Prostate gland (tissue), 2 donors: Measurements from ENCODE around the gene CYP46A1. TPM values are rescaled to one million over a fixed set of nuclear protein-coding genes. Genes with fewer than 3 reads are reported as not detected.

Experiments used
- DNase-seq: peaks from one replicate; pipeline ENCODE4 v3.0.0-alpha.2; 2019; ENCODE audit warnings: low spot score
- H3K27ac ChIP-seq, 2 donors: fragments of 200-600 bp; sonication (generic); 2 replicates each; pipeline ENCODE4 v1.5.1; 2017 to 2019
- H3K27me3 ChIP-seq: fragments of 200-600 bp; sonication (generic); replicated peaks from 2 replicates; pipeline ENCODE4 v1.5.1; 2019; ENCODE audit not compliant: insufficient read depth
- H3K36me3 ChIP-seq, 2 donors: fragments of 200-600 bp; sonication (generic); 1 replicate in 1 of 2; 2 replicates in 1 of 2; pipeline versions ENCODE4 v1.5.1 to v1.8.1; 2017 to 2019
- H3K4me1 ChIP-seq: fragments of 200-600 bp; sonication (generic); replicated peaks from 2 replicates; pipeline ENCODE4 v1.5.1; 2019
- H3K4me3 ChIP-seq, 2 donors: fragments of 200-600 bp; sonication (generic); 2 replicates each; pipeline ENCODE4 v1.5.1; 2017 to 2019
- H3K9me3 ChIP-seq: fragments of 200-600 bp; sonication (generic); 2 replicates; pipeline ENCODE4 v1.5.1; 2017
- POLR2A ChIP-seq: fragments of 450-650 bp; IDR thresholded peaks from one replicate; pipeline ENCODE4 v1.6.1; 2016; ENCODE audit warnings: antibody characterized with exemption, mild to moderate bottlenecking
- POLR2AphosphoS5 ChIP-seq: sonication (generic); formaldehyde crosslinking; IDR thresholded peaks from one replicate; pipeline ENCODE4 v1.6.1; 2017; ENCODE audit warnings: antibody characterized with exemption
- WGBS: methylation state at CpG from one replicate; pipeline ENCODE4 v1.1.5; 2018; 5-methylcytosine and 5-hydroxymethylcytosine counted together
- intact Hi-C: fragments of 100-400 bp; cut with DNase I; formaldehyde crosslinking; loops from one replicate; pipeline ENCODE4 v1.14.2; 2022
- total RNA-seq, 2 donors: library from RNA; depleted of rRNA; stranded (reverse); fragments of >200 nt; gene quantifications; one replicate each; pipeline ENCODE4 v1.1.0, GENCODE V29; 2016
- TF ChIP-seq, protein P1 (sequence below), 4 experiments: fragments of 200-600 bp in 2 of 4; fragments of 450-650 bp in 2 of 4; sonication (generic) in 2 of 4; IDR thresholded peaks; 1 replicate in 3 of 4; 2 replicates in 1 of 4; pipeline ENCODE4 v1.5.1; 2016 to 2019; ENCODE audit warnings: antibody characterized with exemption in 4 of 4, mild to moderate bottlenecking in 2 of 4, moderate library complexity in 2 of 4

The CYP46A1 gene
- total RNA-seq, 2 donors from 2014 or later: 0.46 to 6.5 TPM

DNA sequence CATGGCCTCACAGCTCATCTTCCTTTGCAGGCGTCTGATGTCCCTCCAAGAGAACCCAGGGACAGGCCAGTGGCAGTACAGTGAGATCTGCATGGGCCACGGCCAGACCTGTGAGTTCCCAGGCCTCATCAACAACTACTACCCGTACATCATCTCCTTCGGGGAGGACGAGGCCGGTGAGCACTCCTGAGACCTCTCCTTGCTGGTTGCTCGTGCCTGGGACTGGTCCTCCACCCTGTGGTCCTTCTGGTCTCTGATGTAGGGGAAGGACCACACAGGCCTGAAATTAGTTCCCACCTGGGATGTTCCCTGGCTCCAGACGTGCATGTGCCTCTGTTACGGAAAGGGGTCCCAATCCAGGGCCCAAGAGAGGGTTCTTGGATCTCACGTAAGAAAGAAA, 21.3 kb upstream of the CYP46A1 start:
- 94% methylated on average over 10 of the region's 10 CpGs for WGBS

DNA sequence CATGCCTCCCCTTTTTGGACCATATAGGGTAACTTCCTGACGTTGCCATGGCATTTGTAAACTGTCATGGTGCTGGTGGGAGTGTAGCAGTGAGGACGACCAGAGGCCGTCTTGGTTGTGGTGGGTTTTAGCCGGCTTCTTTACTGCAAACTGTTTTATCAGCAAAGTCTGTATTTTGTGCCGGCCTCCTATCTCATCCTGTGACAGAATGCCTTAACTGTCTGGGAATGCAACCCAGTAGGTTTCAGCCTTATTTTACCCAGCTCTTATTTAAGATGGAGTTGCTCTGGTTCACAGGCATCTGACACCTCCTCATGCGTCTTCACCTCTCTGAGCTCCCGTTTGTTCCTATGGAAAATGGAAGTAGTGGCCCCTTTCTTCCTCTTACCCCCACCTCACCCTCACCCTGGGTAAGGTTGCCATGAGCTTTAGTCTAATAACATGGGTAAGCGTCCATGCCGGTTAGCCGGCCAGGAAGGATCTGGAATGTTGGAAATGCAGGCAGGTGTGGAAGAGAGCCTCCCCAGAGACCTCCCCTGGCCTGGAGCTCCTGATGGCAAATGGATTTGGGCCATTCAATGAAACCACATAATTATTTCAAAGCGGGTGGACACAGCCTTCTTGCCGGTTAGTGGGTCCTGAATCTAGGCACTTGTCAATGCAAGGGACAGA, 20.6 kb upstream of the CYP46A1 start:
- Histone ChIP-seq H3K9me3 (no peaks in the 10 kb centered on the region), H3K27me3 (peaks cover 12% of the 10 kb centered on the region), H3K4me1 (no peaks in the 10 kb centered on the region), H3K36me3 (no peaks in the 10 kb centered on the region), H3K4me3 (no peak overlapping the region), H3K27ac (no peak overlapping the region)
- WGBS: 85% methylated on average over 12 of the region's 12 CpGs
- TF ChIP-seq POLR2A: no peak
- TF ChIP-seq, protein P1, sequence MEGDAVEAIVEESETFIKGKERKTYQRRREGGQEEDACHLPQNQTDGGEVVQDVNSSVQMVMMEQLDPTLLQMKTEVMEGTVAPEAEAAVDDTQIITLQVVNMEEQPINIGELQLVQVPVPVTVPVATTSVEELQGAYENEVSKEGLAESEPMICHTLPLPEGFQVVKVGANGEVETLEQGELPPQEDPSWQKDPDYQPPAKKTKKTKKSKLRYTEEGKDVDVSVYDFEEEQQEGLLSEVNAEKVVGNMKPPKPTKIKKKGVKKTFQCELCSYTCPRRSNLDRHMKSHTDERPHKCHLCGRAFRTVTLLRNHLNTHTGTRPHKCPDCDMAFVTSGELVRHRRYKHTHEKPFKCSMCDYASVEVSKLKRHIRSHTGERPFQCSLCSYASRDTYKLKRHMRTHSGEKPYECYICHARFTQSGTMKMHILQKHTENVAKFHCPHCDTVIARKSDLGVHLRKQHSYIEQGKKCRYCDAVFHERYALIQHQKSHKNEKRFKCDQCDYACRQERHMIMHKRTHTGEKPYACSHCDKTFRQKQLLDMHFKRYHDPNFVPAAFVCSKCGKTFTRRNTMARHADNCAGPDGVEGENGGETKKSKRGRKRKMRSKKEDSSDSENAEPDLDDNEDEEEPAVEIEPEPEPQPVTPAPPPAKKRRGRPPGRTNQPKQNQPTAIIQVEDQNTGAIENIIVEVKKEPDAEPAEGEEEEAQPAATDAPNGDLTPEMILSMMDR (IDR thresholded peaks at IDR 0.05): no peak
- no peak for TF ChIP-seq POLR2AphosphoS5
- no peak for DNase-seq
- intact Hi-C loops: no loop called here

More for the DNA sequence above, 21.3 kb upstream of the CYP46A1 start:
- Histone ChIP-seq H3K27me3 (peaks cover 12% of the 10 kb centered on the region), H3K27ac (no peak overlapping the region), H3K36me3 (no peaks in the 10 kb centered on the region), H3K4me1 (no peaks in the 10 kb centered on the region), H3K4me3 (no peak overlapping the region), H3K9me3 (no peaks in the 10 kb centered on the region)
- TF ChIP-seq POLR2A (no peak), POLR2AphosphoS5 (no peak)
- TF ChIP-seq, protein P1 (IDR thresholded peaks at IDR 0.05): no peak
- intact Hi-C loops: no loop called here
- no peak for DNase-seq

DNA sequence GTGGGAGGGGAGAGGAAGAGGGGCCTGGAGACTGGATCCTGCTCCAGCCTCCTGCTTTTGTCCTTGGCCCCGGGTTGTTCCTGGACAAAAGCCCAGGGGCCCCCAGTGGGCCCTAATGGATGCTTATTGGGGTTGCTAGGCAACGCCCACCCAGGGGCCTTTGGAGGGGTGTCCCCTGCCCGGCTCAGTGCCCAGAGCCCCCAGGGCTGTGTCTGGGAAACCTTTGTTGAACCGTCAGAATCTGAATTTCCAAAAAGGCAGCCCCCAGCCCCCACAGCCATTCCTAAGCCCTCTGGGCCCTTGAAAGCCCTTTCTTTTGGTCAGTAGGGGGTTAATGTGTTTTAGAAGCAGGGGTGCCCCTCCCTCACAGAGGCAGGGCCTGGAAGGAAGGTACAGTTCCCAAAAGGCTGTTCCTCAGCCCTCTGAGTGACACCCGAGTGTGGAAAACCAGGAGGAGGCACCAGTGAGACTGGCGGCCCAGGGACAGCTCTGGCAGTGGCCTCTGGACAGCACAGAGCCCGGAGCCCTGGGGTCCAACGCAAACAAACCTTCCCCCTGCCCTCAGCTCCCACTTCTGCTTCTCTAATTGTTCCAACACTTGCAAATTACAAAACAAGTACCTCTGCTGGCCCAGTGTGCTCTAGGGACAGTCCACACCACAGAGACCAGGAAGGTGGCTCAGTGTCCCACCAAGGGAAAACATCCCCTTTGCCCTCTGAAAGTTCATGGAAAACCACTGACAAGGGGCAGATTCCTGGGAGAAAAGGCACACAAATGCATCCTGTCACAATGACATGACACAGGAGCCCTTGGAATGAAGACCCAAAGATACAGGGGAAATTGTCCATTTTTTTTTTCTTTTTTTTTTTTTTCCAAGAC, 19.8 kb upstream of the CYP46A1 start:
- intact Hi-C loops: no loop called here
- Histone ChIP-seq H3K27ac (no peak overlapping the region), H3K4me3 (no peak overlapping the region), H3K27me3 (peaks cover 10% of the 10 kb centered on the region), H3K9me3 (no peaks in the 10 kb centered on the region), H3K4me1 (no peaks in the 10 kb centered on the region), H3K36me3 (no peaks in the 10 kb centered on the region)
- DNase-seq: no peak
- no peak for TF ChIP-seq POLR2AphosphoS5
- TF ChIP-seq, protein P1 (IDR thresholded peaks at IDR 0.05): no peak
- 52% methylated on average over 8 of the region's 8 CpGs for WGBS

DNA sequence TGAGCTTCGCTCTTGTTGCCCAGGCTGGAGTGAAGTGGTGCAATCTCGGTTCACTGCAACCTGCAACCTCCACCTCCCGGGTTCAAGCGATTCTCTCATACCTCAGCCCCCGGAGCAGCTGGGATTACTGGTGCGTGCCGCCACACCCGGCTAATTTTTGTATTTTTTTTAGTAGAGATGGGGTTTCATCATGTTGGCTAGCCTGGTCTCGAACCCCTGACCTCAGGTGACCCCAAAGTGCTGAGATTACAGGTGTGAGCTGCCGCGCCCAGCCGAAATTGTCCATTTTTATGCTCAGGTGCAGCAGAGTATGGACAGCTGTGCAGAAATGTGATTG, 19.2 kb upstream of the CYP46A1 start:
- DNase-seq: no peak
- 86% methylated on average over 12 of the region's 12 CpGs for WGBS
- Histone ChIP-seq H3K36me3 (no peaks in the 10 kb centered on the region), H3K27ac (no peak overlapping the region), H3K27me3 (peaks cover 6% of the 10 kb centered on the region), H3K4me1 (no peaks in the 10 kb centered on the region), H3K4me3 (no peak overlapping the region), H3K9me3 (no peaks in the 10 kb centered on the region)
- intact Hi-C loops: no loop called here
- TF ChIP-seq, protein P1 (IDR thresholded peaks at IDR 0.05): no peak
- TF ChIP-seq POLR2AphosphoS5 (no peak), POLR2A (no peak)
